HepG2 (cell line): ENCODE measurements around the gene TPST1. TPM values are rescaled to one million over a fixed set of nuclear protein-coding genes. Genes with fewer than 3 reads are reported as not detected.
A peak's percentile ranks its signal among the peaks of the same experiment; 100 is the strongest.

Source experiments
- ARNT2 ChIP-seq: sonication (generic); formaldehyde crosslinking; IDR thresholded peaks from 2 replicates; pipeline ENCODE4 v1.8.0; 2022; ENCODE audit warnings: mild to moderate bottlenecking, low read depth, missing genetic modification reagents, moderate library complexity
- FOXP4 ChIP-seq: sonication (generic); formaldehyde crosslinking; IDR thresholded peaks from 2 replicates; pipeline ENCODE4 v1.4.0; 2020; ENCODE audit warnings: missing genetic modification reagents
- GPN1 ChIP-seq: sonication (generic); formaldehyde crosslinking; IDR thresholded peaks from 2 replicates; pipeline ENCODE4 v1.5.1; 2020; ENCODE audit warnings: missing genetic modification reagents, borderline replicate concordance
- HOMEZ ChIP-seq: IDR thresholded peaks from 2 replicates; pipeline ENCODE4 v1.6.1; 2016; ENCODE audit warnings: low read depth
- JUN ChIP-seq: sonication (generic); formaldehyde crosslinking; IDR thresholded peaks from 2 replicates; pipeline ENCODE4 v1.4.0; 2020; ENCODE audit warnings: mild to moderate bottlenecking, missing genetic modification reagents
- MAFG ChIP-seq: sonication (generic); formaldehyde crosslinking; IDR thresholded peaks from 2 replicates; pipeline ENCODE4 v1.5.1; 2020; ENCODE audit warnings: mild to moderate bottlenecking, missing genetic modification reagents
- NFE2L1 ChIP-seq: sonication (generic); formaldehyde crosslinking; IDR thresholded peaks from 2 replicates; pipeline ENCODE4 v1.4.0; 2020; ENCODE audit warnings: missing genetic modification reagents, mild to moderate bottlenecking, borderline replicate concordance
- RBM22 ChIP-seq: fragments of 200-400 bp; formaldehyde crosslinking; optimal IDR thresholded peaks from 2 replicates; pipeline ENCODE3; 2017; ENCODE audit warnings: mild to moderate bottlenecking, low read length, moderate library complexity
- REPIN1 ChIP-seq: sonication (generic); formaldehyde crosslinking; IDR thresholded peaks from 2 replicates; pipeline ENCODE4 v1.8.0; 2022; ENCODE audit warnings: missing genetic modification reagents, low read depth, mild to moderate bottlenecking, borderline replicate concordance
- SPEN ChIP-seq: sonication (generic); formaldehyde crosslinking; IDR thresholded peaks from 2 replicates; pipeline ENCODE4 v1.5.1; 2020; ENCODE audit warnings: low read depth, mild to moderate bottlenecking, missing genetic modification reagents
- XRCC5 ChIP-seq: fragments of 200-400 bp; formaldehyde crosslinking; optimal IDR thresholded peaks from 2 replicates; pipeline ENCODE3; 2017; ENCODE audit warnings: mild to moderate bottlenecking, low read length
- ZFY ChIP-seq: sonication (generic); formaldehyde crosslinking; IDR thresholded peaks from 2 replicates; pipeline ENCODE4 v1.4.0; 2020; ENCODE audit warnings: missing genetic modification reagents
- ZNF124 ChIP-seq: sonication (generic); formaldehyde crosslinking; IDR thresholded peaks from 2 replicates; pipeline ENCODE4 v1.4.0; 2020; ENCODE audit warnings: missing genetic modification reagents
- ZNF224 ChIP-seq: sonication (generic); formaldehyde crosslinking; IDR thresholded peaks from 2 replicates; pipeline ENCODE4 v1.5.0; 2020; ENCODE audit warnings: mild to moderate bottlenecking, missing genetic modification reagents
- ZNF256 ChIP-seq: sonication (generic); formaldehyde crosslinking; conservative IDR thresholded peaks from 2 replicates; pipeline ENCODE4 v1.4.0; 2020; ENCODE audit warnings: missing genetic modification reagents
- ZNF296 ChIP-seq: sonication (generic); formaldehyde crosslinking; conservative IDR thresholded peaks from 2 replicates; pipeline ENCODE4 v1.5.0; 2020; ENCODE audit warnings: mild to moderate bottlenecking, missing genetic modification reagents
- ZNF354B ChIP-seq: sonication (generic); formaldehyde crosslinking; IDR thresholded peaks from 2 replicates; pipeline ENCODE4 v1.8.0; 2022; ENCODE audit warnings: mild to moderate bottlenecking, missing genetic modification reagents
- ZNF367 ChIP-seq: sonication (generic); formaldehyde crosslinking; IDR thresholded peaks from 2 replicates; pipeline ENCODE4 v1.4.0; 2020; ENCODE audit warnings: missing genetic modification reagents, borderline replicate concordance
- ZNF569 ChIP-seq: sonication (generic); formaldehyde crosslinking; IDR thresholded peaks from 2 replicates; pipeline ENCODE4 v1.5.0; 2020; ENCODE audit warnings: mild to moderate bottlenecking, missing genetic modification reagents, moderate library complexity, borderline replicate concordance
- ZNF577 ChIP-seq: sonication (generic); formaldehyde crosslinking; IDR thresholded peaks from 2 replicates; pipeline ENCODE4 v1.4.0; 2020; ENCODE audit warnings: mild to moderate bottlenecking, low read depth, missing genetic modification reagents, borderline replicate concordance
- ZNF607 ChIP-seq: sonication (generic); formaldehyde crosslinking; IDR thresholded peaks from 2 replicates; pipeline ENCODE4 v1.5.1; 2020; ENCODE audit warnings: missing genetic modification reagents, mild to moderate bottlenecking, borderline replicate concordance
- ZNF644 ChIP-seq: IDR thresholded peaks from 2 replicates; pipeline ENCODE4 v1.6.1; 2016; ENCODE audit warnings: low read depth
- ZNF724P ChIP-seq: sonication (generic); formaldehyde crosslinking; IDR thresholded peaks from 2 replicates; pipeline ENCODE4 v1.8.0; 2022; ENCODE audit warnings: missing genetic modification reagents, borderline replicate concordance
- ZNF766 ChIP-seq: sonication (generic); formaldehyde crosslinking; IDR thresholded peaks from 2 replicates; pipeline ENCODE4 v1.5.0; 2020; ENCODE audit warnings: missing genetic modification reagents, borderline replicate concordance
- ZNF800 ChIP-seq: sonication (generic); formaldehyde crosslinking; IDR thresholded peaks from 2 replicates; pipeline ENCODE4 v1.4.0; 2020; ENCODE audit warnings: missing genetic modification reagents
- polyA plus RNA-seq, 8 experiments: library from polyadenylated mRNA; depleted of rRNA in 3 of 8; stranded (reverse) in 7 of 8; unstranded in 1 of 8; fragments of >200 nt; fragmentation: Illumina TruSeq in 4 of 8; extraction: Trizol in 4 of 8; gene quantifications; 2 replicates each; pipeline versions ENCODE4 v1.2.1 to v1.2.3, GENCODE V29; 2011 to 2016; ENCODE audit warnings: low read depth in 4 of 8, missing spikeins in 1 of 8, mixed read lengths in 1 of 8; ENCODE audit not compliant: insufficient read depth in 1 of 8
- total RNA-seq, 5 experiments: library from RNA; depleted of rRNA; stranded (reverse); fragments of >200 nt; fragmentation: Illumina TruSeq; extraction: Trizol; gene quantifications; 2 replicates each; pipeline ENCODE4 v1.2.3, GENCODE V29; 2016; ENCODE audit warnings: low read depth in 1 of 5

The TPST1 gene
- total and polyA plus RNA-seq, 2 of the 13 experiments (the other 11 are each of a cell fraction or from before 2014, with no cell fraction given), result 24.3 to 34.1 TPM

GRCh38 chr7:66204822-66205740 is at the start of gene TPST1 (continued):
- TF ChIP-seq ARNT2, result no peak
- no peak for TF ChIP-seq MAFG (CRISPR knock-in tag)
- TF ChIP-seq ZNF644 (CRISPR knock-in tag), result 0 out of 2 replicates have a peak, but pooled peaks have one; percentile 38
- TF ChIP-seq ZNF800 (CRISPR knock-in tag), result peak; percentile 41; the same call in 1 of the 2 replicates
- peak; percentile 73; the same call in 1 of the 2 replicates for TF ChIP-seq HOMEZ
- TF ChIP-seq ZNF124 (CRISPR knock-in tag), result 0 out of 2 replicates have a peak, but pooled peaks have one; percentile 11
- peak; percentile 38; the same call in 1 of the 2 replicates for TF ChIP-seq FOXP4 (CRISPR knock-in tag)
- TF ChIP-seq ZNF607, result peak; percentile 85
- no peak for TF ChIP-seq ZNF577
- TF ChIP-seq ZNF569 (CRISPR knock-in tag), result no peak
- TF ChIP-seq ZNF766 (CRISPR knock-in tag), result no peak
- no peak for TF ChIP-seq ZNF367
- TF ChIP-seq JUN (CRISPR knock-in tag), result no peak
- TF ChIP-seq ZNF296, result no peak
- TF ChIP-seq ZNF224 (CRISPR knock-in tag), result no peak; the same call in 1 of the 2 replicates
- peak; percentile 80; the same call in 1 of the 2 replicates for TF ChIP-seq SPEN (CRISPR knock-in tag)
- peak; percentile 68 for TF ChIP-seq ZFY (CRISPR knock-in tag)
- no peak for TF ChIP-seq GPN1 (CRISPR knock-in tag)
- TF ChIP-seq REPIN1 (CRISPR knock-in tag), result peak; percentile 90; the same call in 1 of the 2 replicates
- no peak for TF ChIP-seq ZNF724P (CRISPR knock-in tag)
- 0 out of 2 replicates have a peak, but pooled peaks have one; percentile 21 for TF ChIP-seq ZNF256
- TF ChIP-seq NFE2L1 (CRISPR knock-in tag), result no peak
- TF ChIP-seq RBM22, result no peak
- TF ChIP-seq XRCC5, result peak; percentile 57
- TF ChIP-seq ZNF354B (CRISPR knock-in tag), result no peak
